Measurements from ENCODE around the gene C1QL1.

DNA sequence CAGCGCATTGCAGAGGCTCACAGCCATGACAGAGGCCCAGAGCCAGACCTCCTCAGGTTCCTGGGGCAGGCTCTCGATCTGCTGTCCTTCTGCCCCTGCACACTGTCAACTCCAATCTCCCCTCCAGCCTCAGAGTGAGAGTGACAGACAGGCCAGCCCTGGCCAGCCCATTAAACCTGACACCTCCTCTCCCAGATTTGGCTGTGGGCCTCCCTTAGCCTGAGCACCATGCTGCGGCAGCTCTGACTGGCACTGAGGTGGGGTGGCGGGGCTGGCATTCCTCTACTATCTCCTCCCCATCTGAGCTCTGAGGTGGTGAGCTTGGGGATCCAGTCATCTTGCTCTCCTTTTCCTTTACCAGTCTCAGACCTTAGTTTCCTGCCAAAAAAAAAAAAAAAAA, 15.5 kb upstream of the C1QL1 start:
- TF ChIP-seq EZH2phosphoT487 (IDR thresholded peaks at IDR 0.05; ENCODE audit: insufficient read depth, low read depth) (no peak), EZH2 (IDR thresholded peaks at IDR 0.05; ENCODE audit: insufficient read depth, poor library complexity, severe bottlenecking) (no peak)
